ENCODE results near the gene ARHGAP45. TPM values are rescaled to one million over a fixed set of nuclear protein-coding genes. Genes with fewer than 3 reads are reported as not detected.

The ARHGAP45 gene
- total and polyA plus RNA-seq, 9 of the 15 experiments (the other 6 are each of a cell fraction or from before 2014, with no cell fraction given), result 0.08 to 22.1 (median 4.2) TPM

- DNase-seq (ENCODE audit: extremely low read depth in 1 of 4, low spot score in 3 of 4), result no peak
- no peak overlapping the region for H3K27ac ChIP-seq (ENCODE audit: extremely low read depth, low read depth, low read length)
- no peaks in the 10 kb centered on the region; the same call in 1 of the 2 replicates for H4K20me1 ChIP-seq (replicated peaks; ENCODE audit: control insufficient read depth, insufficient read depth, low read length)
- H3K4me2 ChIP-seq (ENCODE audit: insufficient read depth, low read length), result no peak overlapping the region
- peaks cover 26% of the 10 kb centered on the region for H3K79me2 ChIP-seq (ENCODE audit: control insufficient read depth, insufficient read depth, low read length)
- no peak overlapping the region for H3K4me3 ChIP-seq
- no TSS peak for BruUV-seq (replicated peaks)
- in situ Hi-C loops (cut with MboI), result no loop called here
- no peak for ATAC-seq
- no peak overlapping the region for H3K9ac ChIP-seq (ENCODE audit: insufficient read depth in 1 of 2, low read depth in 2 of 2, low read length in 2 of 2)
- WGBS (ENCODE audit: insufficient coverage, low coverage, missing lambda C conversion rate), result 95% methylated on average over 13 of the region's 25 CpGs
- H3K4me1 ChIP-seq (replicated peaks in 1 of 2; ENCODE audit: control insufficient read depth in 2 of 2, insufficient read depth in 2 of 2, low read length in 2 of 2), result peaks cover 11 to 91% of the 10 kb centered on the region in 2 experiments
- no peaks in the 10 kb centered on the region for H3K9me3 ChIP-seq (replicated peaks; ENCODE audit: control insufficient read depth, insufficient read depth, low read depth, low read length)
- H3K27me3 ChIP-seq (ENCODE audit: control insufficient read depth in 2 of 2, insufficient read depth in 2 of 2, low read length in 2 of 2), result no peaks in the 10 kb centered on the region
- intact Hi-C loops (cut with micrococcal nuclease), result no loop called here
- no peak for FAIRE-seq
- ChIA-PET POLR2A (interaction anchor here (1.0 kb wide), 1 partner anchor 12 kb away, joined by 3 read pairs; no protein-coding TSS in a partner anchor), CTCF (ENCODE audit: low intra/inter-chr PET ratio) (no interaction called here)
- no peak overlapping the region for H2AFZ ChIP-seq (ENCODE audit: low read depth, low read length)
- H3K36me3 ChIP-seq (ENCODE audit: control insufficient read depth, insufficient read depth, low read length), result peaks cover 65% of the 10 kb centered on the region; the same call in 2 of the 3 replicates
- no peaks in the 10 kb centered on the region for H3K9me1 ChIP-seq (ENCODE audit: control insufficient read depth, insufficient read depth, low read length)
- TF ChIP-seq ZBTB7A (IDR thresholded peaks at IDR 0.05; ENCODE audit: borderline replicate concordance, control insufficient read depth, low read depth, low read length) (no peak), RBM15 (IDR thresholded peaks at IDR 0.05; ENCODE audit: insufficient read depth, low read length) (no peak), ARID3B (CRISPR knock-in tag; IDR thresholded peaks at IDR 0.05; ENCODE audit: borderline replicate concordance) (no peak), ZC3H8 (IDR thresholded peaks at IDR 0.05) (no peak), HMGN3 (IDR thresholded peaks at IDR 0.05; ENCODE audit: borderline replicate concordance, extremely low read depth, insufficient read length, low read depth, low read length) (peak; percentile 25), SUPT5H (IDR thresholded peaks at IDR 0.05) (peak; percentile 37; the same call in 1 of the 2 replicates), POLR2AphosphoS5 (IDR thresholded peaks at IDR 0.05; ENCODE audit: control insufficient read depth, insufficient read depth, low read depth, low read length) (0 out of 2 replicates have a peak, but pooled peaks have one; percentile 60), KDM5B (IDR thresholded peaks at IDR 0.05; ENCODE audit: insufficient replicate concordance, low read depth, low read length) (peak; percentile 32), EHMT2 (IDR thresholded peaks at IDR 0.05) (no peak), HCFC1 (IDR thresholded peaks at IDR 0.05; ENCODE audit: low read depth, low read length) (no peak), ZNF561 (CRISPR knock-in tag; conservative IDR thresholded peaks at IDR 0.05) (no peak), PRDM10 (IDR thresholded peaks at IDR 0.05; ENCODE audit: partially characterized antibody) (no peak), POLR2A (conservative IDR thresholded peaks at IDR 0.05) (0 out of 2 replicates have a peak, but pooled peaks have one; percentile 18), SMARCA5 (IDR thresholded peaks at IDR 0.05) (no peak), BRF1 (IDR thresholded peaks at IDR 0.05; ENCODE audit: borderline replicate concordance, extremely low read depth, insufficient read length) (no peak), POLR2B (IDR thresholded peaks at IDR 0.05; ENCODE audit: low read depth, partially characterized antibody) (peak; percentile 47)
These were observed 40.8 kb downstream of the ARHGAP45 start for GRCh38 chr19:1107661-1108261.
